WTC11 (cell line): ENCODE data around the gene STXBP2. TPM values are rescaled to one million over a fixed set of nuclear protein-coding genes. Genes with fewer than 3 reads are reported as not detected.

Experiments
- ATAC-seq: fragments of 200-7000 bp; cut with Tn5 transposase; 2 replicates; pipeline ENCODE4 v1.10.0; 2021; ENCODE audit warnings: mild to moderate bottlenecking, moderate library complexity
- CTCF ChIA-PET: fragments of 300-600 bp; sonication (Branson Sonifier 250); formaldehyde crosslinking; loops from one replicate; lab custom pipeline; 2021; ENCODE audit warnings: antibody characterized with exemption; lab: Charles Lee
- POLR2A ChIA-PET: fragments of 350-600 bp; sonication (Branson Sonifier 250); formaldehyde crosslinking; loops from one replicate; lab custom pipeline; 2021; ENCODE audit warnings: antibody characterized with exemption; lab: Charles Lee
- DNase-seq: peaks from one replicate; pipeline ENCODE4 v3.0.0; 2021; ENCODE audit warnings: low spot score
- H3K27ac Mint-ChIP-seq: 2 replicates; pipeline ENCODE4 v1.8.0; 2021; ENCODE audit warnings: mixed read lengths
- H3K27me3 Mint-ChIP-seq: 2 replicates; pipeline ENCODE4 v1.8.0; 2021; ENCODE audit warnings: low read depth, mild to moderate bottlenecking, moderate library complexity, mixed read lengths
- H3K36me3 Mint-ChIP-seq: 2 replicates; pipeline ENCODE4 v1.8.0; 2021; ENCODE audit warnings: mixed read lengths
- H3K4me1 Mint-ChIP-seq: 2 replicates; pipeline ENCODE4 v1.8.0; 2022; ENCODE audit warnings: mixed read lengths
- H3K4me3 Mint-ChIP-seq: 2 replicates; pipeline ENCODE4 v1.8.0; 2021; ENCODE audit warnings: mild to moderate bottlenecking, moderate library complexity, mixed read lengths
- H3K9me3 Mint-ChIP-seq: 2 replicates; pipeline ENCODE4 v1.8.0; 2021; ENCODE audit warnings: mixed read lengths
- ATF1 ChIP-seq: sonication (generic); formaldehyde crosslinking; IDR thresholded peaks from 2 replicates; pipeline ENCODE4 v1.8.1; 2023; ENCODE audit warnings: mild to moderate bottlenecking, moderate library complexity, missing genetic modification reagents
- CBFB ChIP-seq: sonication (generic); formaldehyde crosslinking; IDR thresholded peaks from 2 replicates; pipeline ENCODE4 v1.8.1; 2022; ENCODE audit warnings: mild to moderate bottlenecking, low read depth, missing genetic modification reagents
- CTCF ChIP-seq: fragments of 200-600 bp; IDR thresholded peaks from 2 replicates; pipeline ENCODE4 v1.8.0; 2022; ENCODE audit warnings: antibody characterized with exemption
- E2F5 ChIP-seq: sonication (generic); formaldehyde crosslinking; IDR thresholded peaks from 2 replicates; pipeline ENCODE4 v1.8.1; 2022; ENCODE audit warnings: mild to moderate bottlenecking, moderate library complexity, missing genetic modification reagents
- ELF4 ChIP-seq: sonication (generic); formaldehyde crosslinking; IDR thresholded peaks from 2 replicates; pipeline ENCODE4 v1.8.1; 2022; ENCODE audit warnings: low read depth, mild to moderate bottlenecking, moderate library complexity, missing genetic modification reagents
- EMX1 ChIP-seq: fragments of 250-450 bp; sonication (Bioruptor Pico); IDR thresholded peaks from 2 replicates; pipeline ENCODE4 v1.8.0; 2021; ENCODE audit warnings: mild to moderate bottlenecking
- ETV6 ChIP-seq: sonication (generic); formaldehyde crosslinking; IDR thresholded peaks from 2 replicates; pipeline ENCODE4 v1.8.1; 2022; ENCODE audit warnings: mild to moderate bottlenecking, missing genetic modification reagents
- GTF2I ChIP-seq: fragments of 250-450 bp; sonication (Bioruptor Pico); conservative IDR thresholded peaks from 2 replicates; pipeline ENCODE4 v1.4.0; 2021; ENCODE audit warnings: mild to moderate bottlenecking
- JAZF1 ChIP-seq: fragments of 250-450 bp; sonication (Bioruptor Pico); IDR thresholded peaks from 2 replicates; pipeline ENCODE4 v1.9.0; 2021; ENCODE audit warnings: moderate library complexity, mild to moderate bottlenecking, inconsistent platforms
- MLX ChIP-seq: sonication (generic); formaldehyde crosslinking; IDR thresholded peaks from 2 replicates; pipeline ENCODE4 v1.8.1; 2023; ENCODE audit warnings: mild to moderate bottlenecking, missing genetic modification reagents, moderate library complexity
- NR1H2 ChIP-seq: sonication (generic); formaldehyde crosslinking; IDR thresholded peaks from 2 replicates; pipeline ENCODE4 v1.9.0; 2021; ENCODE audit warnings: mild to moderate bottlenecking, moderate library complexity, missing genetic modification reagents
- OVOL2 ChIP-seq: fragments of 250-450 bp; sonication (Bioruptor Pico); IDR thresholded peaks from 2 replicates; pipeline ENCODE4 v1.9.0; 2021; ENCODE audit warnings: mild to moderate bottlenecking, borderline replicate concordance
- SMAD4 ChIP-seq: sonication (generic); formaldehyde crosslinking; IDR thresholded peaks from 2 replicates; pipeline ENCODE4 v1.8.0; 2022; ENCODE audit warnings: mild to moderate bottlenecking, missing genetic modification reagents
- ZBTB21 ChIP-seq: sonication (generic); formaldehyde crosslinking; IDR thresholded peaks from 2 replicates; pipeline ENCODE4 v1.8.1; 2023; ENCODE audit warnings: mild to moderate bottlenecking, missing genetic modification reagents, borderline replicate concordance
- ZNF121 ChIP-seq: sonication (generic); formaldehyde crosslinking; IDR thresholded peaks from 2 replicates; pipeline ENCODE4 v1.8.0; 2023; ENCODE audit warnings: missing genetic modification reagents
- ZNF138 ChIP-seq: sonication (generic); formaldehyde crosslinking; conservative IDR thresholded peaks from 2 replicates; pipeline ENCODE4 v1.8.1; 2022; ENCODE audit warnings: mild to moderate bottlenecking, moderate library complexity, missing genetic modification reagents
- ZNF232 ChIP-seq: sonication (generic); formaldehyde crosslinking; IDR thresholded peaks from 2 replicates; pipeline ENCODE4 v1.8.0; 2022; ENCODE audit warnings: mild to moderate bottlenecking, missing genetic modification reagents
- ZNF317 ChIP-seq: sonication (generic); formaldehyde crosslinking; IDR thresholded peaks from 2 replicates; pipeline ENCODE4 v1.8.1; 2023; ENCODE audit warnings: low read depth, mild to moderate bottlenecking, moderate library complexity, missing genetic modification reagents, borderline replicate concordance
- ZNF396 ChIP-seq: fragments of 250-450 bp; sonication (Bioruptor Pico); IDR thresholded peaks from 2 replicates; pipeline ENCODE4 v1.8.0; 2021; ENCODE audit warnings: mild to moderate bottlenecking, moderate library complexity, borderline replicate concordance
- ZNF416 ChIP-seq: fragments of 250-450 bp; sonication (Bioruptor Pico); IDR thresholded peaks from 2 replicates; pipeline ENCODE4 v1.9.0; 2021; ENCODE audit warnings: mild to moderate bottlenecking, inconsistent platforms
- ZNF423 ChIP-seq: fragments of 250-450 bp; sonication (Bioruptor Pico); IDR thresholded peaks from 2 replicates; pipeline ENCODE4 v2.1.2; 2022; ENCODE audit warnings: mild to moderate bottlenecking, moderate library complexity
- total RNA-seq: library from RNA; stranded (reverse); gene quantifications from 3 replicates; pipeline ENCODE4 v1.2.3, GENCODE V29; 2021
- TF ChIP-seq, protein P1 (sequence below): sonication (generic); formaldehyde crosslinking; IDR thresholded peaks from 2 replicates; pipeline ENCODE4 v1.8.0; 2022; ENCODE audit warnings: mild to moderate bottlenecking, missing genetic modification reagents
- TF ChIP-seq, protein P2 (sequence below): fragments of 250-450 bp; sonication (Bioruptor Pico); IDR thresholded peaks from 2 replicates; pipeline ENCODE4 v1.9.0; 2021; ENCODE audit warnings: mild to moderate bottlenecking, borderline replicate concordance
- TF ChIP-seq, protein P3 (sequence below): sonication (generic); formaldehyde crosslinking; IDR thresholded peaks from 2 replicates; pipeline ENCODE4 v1.8.1; 2022; ENCODE audit warnings: low read depth, mild to moderate bottlenecking, moderate library complexity, missing genetic modification reagents, borderline replicate concordance

Gene STXBP2
- total RNA-seq, 1 experiment from 2014 or later, result 68.9 TPM

GRCh38 chr19:7676376-7676775 lies 39.5 kb downstream of the STXBP2 start (continued):
- TF ChIP-seq ZNF317 (CRISPR knock-in tag), result no peak
- no peak for TF ChIP-seq ATF1
- TF ChIP-seq EMX1 (CRISPR knock-in tag), result no peak
- no peak for TF ChIP-seq SMAD4 (CRISPR knock-in tag)

DNA sequence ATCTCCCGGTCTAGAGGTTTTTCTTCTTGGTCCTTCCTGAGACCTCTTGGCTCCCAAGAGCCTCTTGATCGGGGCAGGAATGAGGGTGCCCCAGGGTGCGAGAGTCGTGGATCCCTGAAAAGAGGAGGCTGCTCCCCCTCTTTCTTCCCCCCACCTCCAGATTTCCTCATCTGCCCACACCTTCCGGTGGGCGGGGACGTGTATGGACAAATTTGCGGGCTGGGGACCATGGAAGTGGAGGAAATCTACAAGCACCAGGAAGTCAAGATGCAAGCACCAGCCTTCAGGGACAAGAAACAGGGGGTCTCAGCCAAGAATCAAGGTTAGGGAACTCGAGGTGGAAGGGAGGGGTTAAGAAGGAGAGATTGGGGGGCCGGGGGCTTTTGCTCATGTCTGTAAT lies 39.9 kb downstream of the STXBP2 start, which contains the start of gene MCEMP1:
TSS of gene MCEMP1 (plus strand) at position 237 of the 400 bp plus-strand sequence. CDS start at position 268, 31 bp downstream.
- TF ChIP-seq OVOL2, result no peak
- TF ChIP-seq ZNF423, result no peak
- TF ChIP-seq ZNF396 (CRISPR knock-in tag), result no peak
- no peak for TF ChIP-seq JAZF1
- TF ChIP-seq GTF2I (CRISPR knock-in tag), result no peak
- no peak for TF ChIP-seq CBFB (CRISPR knock-in tag)
- TF ChIP-seq CTCF, result no peak
- no peak for TF ChIP-seq ZBTB21
- TF ChIP-seq, protein P1, sequence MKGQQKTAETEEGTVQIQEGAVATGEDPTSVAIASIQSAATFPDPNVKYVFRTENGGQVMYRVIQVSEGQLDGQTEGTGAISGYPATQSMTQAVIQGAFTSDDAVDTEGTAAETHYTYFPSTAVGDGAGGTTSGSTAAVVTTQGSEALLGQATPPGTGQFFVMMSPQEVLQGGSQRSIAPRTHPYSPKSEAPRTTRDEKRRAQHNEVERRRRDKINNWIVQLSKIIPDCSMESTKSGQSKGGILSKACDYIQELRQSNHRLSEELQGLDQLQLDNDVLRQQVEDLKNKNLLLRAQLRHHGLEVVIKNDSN (CRISPR knock-in tag), result no peak
- no peak for TF ChIP-seq E2F5
- TF ChIP-seq ZNF232 (CRISPR knock-in tag), result no peak
- no peak for TF ChIP-seq MLX (CRISPR knock-in tag)
- H3K36me3 Mint-ChIP-seq, result no peaks in the 10 kb centered on the region; the same call in 1 of the 2 replicates
- ChIA-PET POLR2A (no interaction called here), CTCF (interaction anchor here (1.1 to 1.5 kb wide), 2 partner anchors 108 to 123 kb away, joined by 4 to 5 read pairs; no protein-coding TSS in a partner anchor)
- peaks cover 65% of the 10 kb centered on the region for H3K27me3 Mint-ChIP-seq
- DNase-seq, result no peak
- no peak within 1 kb of the TSS for H3K4me3 Mint-ChIP-seq
- peaks cover 8% of the 10 kb centered on the region for H3K4me1 Mint-ChIP-seq
- H3K27ac Mint-ChIP-seq, result no peak within 1 kb of the TSS
- H3K9me3 Mint-ChIP-seq, result peaks cover 5% of the 10 kb centered on the region
- no peak for ATAC-seq

GRCh38 chr19:7677669-7678311 lies 40.9 kb downstream of the STXBP2 start:
- Mint-ChIP-seq H3K36me3 (peaks cover 5% of the 10 kb centered on the region), H3K9me3 (peaks cover 5% of the 10 kb centered on the region), H3K27ac (no peak overlapping the region), H3K4me3 (no peak overlapping the region), H3K4me1 (peaks cover 9% of the 10 kb centered on the region), H3K27me3 (peaks cover 57% of the 10 kb centered on the region)
- no peak for DNase-seq
- no peak for ATAC-seq
- CTCF ChIA-PET, result interaction anchor here (0.9 to 1.7 kb wide), 3 partner anchors 36 to 122 kb away, joined by 3 to 10 read pairs (median 9); no protein-coding TSS in a partner anchor
- POLR2A ChIA-PET, result no interaction called here
- TF ChIP-seq, protein P2, sequence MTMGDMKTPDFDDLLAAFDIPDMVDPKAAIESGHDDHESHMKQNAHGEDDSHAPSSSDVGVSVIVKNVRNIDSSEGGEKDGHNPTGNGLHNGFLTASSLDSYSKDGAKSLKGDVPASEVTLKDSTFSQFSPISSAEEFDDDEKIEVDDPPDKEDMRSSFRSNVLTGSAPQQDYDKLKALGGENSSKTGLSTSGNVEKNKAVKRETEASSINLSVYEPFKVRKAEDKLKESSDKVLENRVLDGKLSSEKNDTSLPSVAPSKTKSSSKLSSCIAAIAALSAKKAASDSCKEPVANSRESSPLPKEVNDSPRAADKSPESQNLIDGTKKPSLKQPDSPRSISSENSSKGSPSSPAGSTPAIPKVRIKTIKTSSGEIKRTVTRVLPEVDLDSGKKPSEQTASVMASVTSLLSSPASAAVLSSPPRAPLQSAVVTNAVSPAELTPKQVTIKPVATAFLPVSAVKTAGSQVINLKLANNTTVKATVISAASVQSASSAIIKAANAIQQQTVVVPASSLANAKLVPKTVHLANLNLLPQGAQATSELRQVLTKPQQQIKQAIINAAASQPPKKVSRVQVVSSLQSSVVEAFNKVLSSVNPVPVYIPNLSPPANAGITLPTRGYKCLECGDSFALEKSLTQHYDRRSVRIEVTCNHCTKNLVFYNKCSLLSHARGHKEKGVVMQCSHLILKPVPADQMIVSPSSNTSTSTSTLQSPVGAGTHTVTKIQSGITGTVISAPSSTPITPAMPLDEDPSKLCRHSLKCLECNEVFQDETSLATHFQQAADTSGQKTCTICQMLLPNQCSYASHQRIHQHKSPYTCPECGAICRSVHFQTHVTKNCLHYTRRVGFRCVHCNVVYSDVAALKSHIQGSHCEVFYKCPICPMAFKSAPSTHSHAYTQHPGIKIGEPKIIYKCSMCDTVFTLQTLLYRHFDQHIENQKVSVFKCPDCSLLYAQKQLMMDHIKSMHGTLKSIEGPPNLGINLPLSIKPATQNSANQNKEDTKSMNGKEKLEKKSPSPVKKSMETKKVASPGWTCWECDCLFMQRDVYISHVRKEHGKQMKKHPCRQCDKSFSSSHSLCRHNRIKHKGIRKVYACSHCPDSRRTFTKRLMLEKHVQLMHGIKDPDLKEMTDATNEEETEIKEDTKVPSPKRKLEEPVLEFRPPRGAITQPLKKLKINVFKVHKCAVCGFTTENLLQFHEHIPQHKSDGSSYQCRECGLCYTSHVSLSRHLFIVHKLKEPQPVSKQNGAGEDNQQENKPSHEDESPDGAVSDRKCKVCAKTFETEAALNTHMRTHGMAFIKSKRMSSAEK (CRISPR knock-in tag), result no peak
- no peak for TF ChIP-seq ELF4 (CRISPR knock-in tag)
- TF ChIP-seq ZNF423, result no peak
- no peak for TF ChIP-seq ETV6 (CRISPR knock-in tag)
- no peak for TF ChIP-seq ZNF121 (CRISPR knock-in tag)
- TF ChIP-seq, protein P3, sequence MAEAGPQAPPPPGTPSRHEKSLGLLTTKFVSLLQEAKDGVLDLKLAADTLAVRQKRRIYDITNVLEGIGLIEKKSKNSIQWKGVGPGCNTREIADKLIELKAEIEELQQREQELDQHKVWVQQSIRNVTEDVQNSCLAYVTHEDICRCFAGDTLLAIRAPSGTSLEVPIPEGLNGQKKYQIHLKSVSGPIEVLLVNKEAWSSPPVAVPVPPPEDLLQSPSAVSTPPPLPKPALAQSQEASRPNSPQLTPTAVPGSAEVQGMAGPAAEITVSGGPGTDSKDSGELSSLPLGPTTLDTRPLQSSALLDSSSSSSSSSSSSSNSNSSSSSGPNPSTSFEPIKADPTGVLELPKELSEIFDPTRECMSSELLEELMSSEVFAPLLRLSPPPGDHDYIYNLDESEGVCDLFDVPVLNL (CRISPR knock-in tag), result no peak
- no peak for TF ChIP-seq ZNF396 (CRISPR knock-in tag)
- TF ChIP-seq ZNF416 (CRISPR knock-in tag), result no peak
- no peak for TF ChIP-seq SMAD4 (CRISPR knock-in tag)
- TF ChIP-seq NR1H2 (CRISPR knock-in tag), result no peak
- no peak for TF ChIP-seq ZNF138 (CRISPR knock-in tag)
